ENCODE data around the gene SPRY2.

DNA sequence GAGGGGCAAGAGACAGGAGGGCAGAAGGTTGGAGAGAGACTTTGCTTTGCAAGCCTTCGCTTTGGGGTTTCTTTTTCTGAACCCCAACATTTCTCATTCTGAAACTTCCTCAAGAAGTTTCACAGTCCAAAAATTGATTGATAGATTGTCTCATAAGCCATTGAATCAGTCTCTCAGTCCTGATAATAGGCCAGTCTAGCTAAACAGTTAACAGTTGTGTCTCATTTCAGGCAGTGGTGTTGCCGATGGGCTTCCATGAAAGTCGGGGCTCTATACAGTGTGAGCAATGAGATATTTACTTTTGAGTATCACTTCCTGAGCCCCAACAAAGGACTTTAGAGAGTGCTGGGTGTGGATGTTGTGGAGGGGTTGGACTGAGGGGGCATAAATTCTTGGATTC, 26.5 kb upstream of the SPRY2 start:
- no peak for TF ChIP-seq POLR2AphosphoS5 (IDR thresholded peaks at IDR 0.05; ENCODE audit: insufficient read depth, low read depth, low read length)
- TF ChIP-seq JUN (IDR thresholded peaks at IDR 0.05; ENCODE audit: borderline replicate concordance, insufficient read depth, insufficient read length, low read depth): no peak
- no peak for TF ChIP-seq POLR2A (IDR thresholded peaks at IDR 0.05; ENCODE audit: low read depth, low read length)
- no peak for TF ChIP-seq CTCF (IDR thresholded peaks at IDR 0.05; ENCODE audit: extremely low read depth in 1 of 2, insufficient read depth in 1 of 2, low read depth in 1 of 2, low read length in 2 of 2)
- no peak for TF ChIP-seq EZH2 (IDR thresholded peaks at IDR 0.05; ENCODE audit: borderline replicate concordance, low read depth, low read length, severe bottlenecking)
- TF ChIP-seq FOS (IDR thresholded peaks at IDR 0.05; ENCODE audit: borderline replicate concordance, insufficient read depth, low read length): no peak
- no peak for TF ChIP-seq GATA2 (IDR thresholded peaks at IDR 0.05; ENCODE audit: insufficient read depth, insufficient read length, low read depth, low read length)
- TF ChIP-seq MYC (IDR thresholded peaks at IDR 0.05; ENCODE audit: low read depth, low read length): no peak
- TF ChIP-seq MAX (IDR thresholded peaks at IDR 0.05; ENCODE audit: insufficient read depth, insufficient read length): no peak
